ENCODE data around the gene TLE3. TPM values are rescaled to one million over a fixed set of nuclear protein-coding genes. Genes with fewer than 3 reads are reported as not detected.

Gene TLE3
- total and polyA plus RNA-seq, 2 of the 13 experiments (the other 11 are each of a cell fraction or from before 2014, with no cell fraction given) = 11.9 to 13.8 TPM

GRCh38 chr15:70048578-70049514, 48.9 kb downstream of the TLE3 start (continued):
- no peak for TF ChIP-seq XBP1 (CRISPR knock-in tag; IDR thresholded peaks at IDR 0.05)
- TF ChIP-seq ELF3 (CRISPR knock-in tag; IDR thresholded peaks at IDR 0.05) = no peak
- TF ChIP-seq ISL2 (CRISPR knock-in tag; IDR thresholded peaks at IDR 0.05) = no peak
- no peak for TF ChIP-seq ZFYVE20 (CRISPR knock-in tag; IDR thresholded peaks at IDR 0.05; ENCODE audit: borderline replicate concordance, low read depth)
- TF ChIP-seq USF2 (IDR thresholded peaks at IDR 0.05; ENCODE audit: low read depth, low read length) = no peak
- TF ChIP-seq USF2 (CRISPR knock-in tag; IDR thresholded peaks at IDR 0.05; ENCODE audit: borderline replicate concordance) = no peak

- no peak for ATAC-seq
- no TSS peak for BruUV-seq (replicated peaks)
- 93% methylated on average over 9 of the region's 9 CpGs for WGBS (ENCODE audit: low lambda C conversion rate)
- H3K79me2 ChIP-seq (ENCODE audit: insufficient read depth, low read length) = no peaks in the 10 kb centered on the region
- no peaks in the 10 kb centered on the region for H3K27me3 ChIP-seq (ENCODE audit: control insufficient read depth in 1 of 2, insufficient read depth in 2 of 2, low read length in 2 of 2)
- in situ Hi-C loops (cut with HindIII; ENCODE audit: extremely low pct_ligation_motif_present, low pct_unique_long_range_greater_than_20kb) = no loop called here
- FAIRE-seq = no peak
- ChIA-PET POLR2A (interaction anchor here (1.3 kb wide), 1 partner anchor 50 kb away, joined by 4 read pairs; the partner anchor contains the start of gene TLE3), CTCF (ENCODE audit: low intra/inter-chr PET ratio, low total read pairs) (no interaction called here)
- no peak overlapping the region for H3K27ac ChIP-seq (ENCODE audit: extremely low read length, insufficient read depth, low read length)
- intact Hi-C loops (cut with micrococcal nuclease; ENCODE audit: unreplicated experiment) = no loop called here
- no peak overlapping the region for H2AFZ ChIP-seq (ENCODE audit: low read length)
- TF ChIP-seq REL (CRISPR knock-in tag; conservative IDR thresholded peaks at IDR 0.05) (no peak), ZC3H13 (CRISPR knock-in tag; IDR thresholded peaks at IDR 0.05) (no peak), MXD1 (CRISPR knock-in tag; IDR thresholded peaks at IDR 0.05) (no peak)
- no peak overlapping the region for H3K4me2 ChIP-seq (ENCODE audit: low read depth, low read length)
- peaks cover 8 to 32% of the 10 kb centered on the region in 2 experiments; a peak in 4 of 5 replicates for H3K36me3 ChIP-seq (replicated peaks in 1 of 2; ENCODE audit: control insufficient read depth in 1 of 2, insufficient read depth in 2 of 2, low read length in 2 of 2)
- H3K9ac ChIP-seq (ENCODE audit: insufficient read depth, low read depth, low read length) = no peak overlapping the region
- no peaks in the 10 kb centered on the region for H3K4me1 ChIP-seq (ENCODE audit: insufficient read depth, low read length)
- no peak overlapping the region for H3K4me3 ChIP-seq (replicated peaks in 1 of 3; ENCODE audit: insufficient read depth in 1 of 3, low read depth in 2 of 3, low read length in 3 of 3)
- no peaks in the 10 kb centered on the region for H3K9me3 ChIP-seq (ENCODE audit: low read length)
- DNase-seq (ENCODE audit: low spot score) = no peak
- no peaks in the 10 kb centered on the region for H4K20me1 ChIP-seq (ENCODE audit: insufficient read depth, low read length)
Observed at GRCh38 chr15:70048198-70048565, 49.5 kb downstream of the TLE3 start.
